Left kidney (tissue), 8 donors: ENCODE results near the gene NCOA6. TPM values are rescaled to one million over a fixed set of nuclear protein-coding genes. Genes with fewer than 3 reads are reported as not detected.

Source experiments
- DNase-seq: peaks from one replicate; pipeline ENCODE4 v3.0.0-alpha.2; 2013
- long read RNA-seq, 8 donors: transcript quantifications; one replicate each; lab custom pipeline, GENCODE V29; 2026
- polyA plus RNA-seq: library from polyadenylated mRNA; unstranded; fragments of 120-200 nt; gene quantifications from one replicate; pipeline ENCODE4 v1.2.1, GENCODE V29; 2013; ENCODE audit not compliant: insufficient read length

NCOA6 gene
- polyA plus RNA-seq, result 61.6 TPM
- long read RNA-seq, donor 1, partial matches to known transcripts, result 53 of 53 reads
- long read RNA-seq, donor 1, other reads (novel, unspliced or antisense), result 0 of 53 reads
- long read RNA-seq, donor 2, partial matches to known transcripts, result 56 of 57 reads
- long read RNA-seq, donor 2, other reads (novel, unspliced or antisense), result 0 of 57 reads
- long read RNA-seq, donor 3, partial matches to known transcripts, result 24 of 25 reads
- long read RNA-seq, donor 3, other reads (novel, unspliced or antisense), result 0 of 25 reads
- long read RNA-seq, donor 4, result 0 reads
- long read RNA-seq, donor 5, partial matches to known transcripts, result 6 of 6 reads
- long read RNA-seq, donor 5, other reads (novel, unspliced or antisense), result 0 of 6 reads
- long read RNA-seq, donor 6, partial matches to known transcripts, result 31 of 31 reads
- long read RNA-seq, donor 6, other reads (novel, unspliced or antisense), result 0 of 31 reads
- long read RNA-seq, donor 7, partial matches to known transcripts, result 58 of 58 reads
- long read RNA-seq, donor 7, other reads (novel, unspliced or antisense), result 0 of 58 reads
- long read RNA-seq, donor 8, partial matches to known transcripts, result 24 of 24 reads
- long read RNA-seq, donor 8, other reads (novel, unspliced or antisense), result 0 of 24 reads

GRCh38 chr20:34825530-34826362, at the start of gene NCOA6:
Gene NCOA6 (minus strand): TSS chr20:34825651. CDS start chr20:34782355, 43,296 bp downstream.
- DNase-seq, result peak; percentile 75

- DNase-seq, result peak; percentile 77
Observed at GRCh38 chr20:34874094-34874654, 48.7 kb upstream of the NCOA6 start.

- no peak for DNase-seq
Observed at GRCh38 chr20:34873583-34874093, 48.2 kb upstream of the NCOA6 start.

GRCh38 chr20:34872622-34873224, 47.3 kb upstream of the NCOA6 start, which contains the start of gene GGT7:
Gene GGT7 (minus strand): TSS chr20:34872856. CDS start chr20:34872815, 41 bp downstream.
- peak; percentile 73 for DNase-seq

- DNase-seq, result no peak
Observed at GRCh38 chr20:34871966-34872621, 46.6 kb upstream of the NCOA6 start.

GRCh38 chr20:34871320-34871926, 46.0 kb upstream of the NCOA6 start:
- no peak for DNase-seq

- DNase-seq, result no peak
Observed at GRCh38 chr20:34864216-34864615, 38.8 kb upstream of the NCOA6 start.

GRCh38 chr20:34863421-34863965, 38.0 kb upstream of the NCOA6 start:
- no peak for DNase-seq

GRCh38 chr20:34862724-34863123, 37.3 kb upstream of the NCOA6 start:
- no peak for DNase-seq

GRCh38 chr20:34861386-34862084, 36.1 kb upstream of the NCOA6 start:
- no peak for DNase-seq

- DNase-seq, result no peak
Observed at GRCh38 chr20:34859826-34860545, 34.5 kb upstream of the NCOA6 start.

GRCh38 chr20:34859367-34859766, 33.9 kb upstream of the NCOA6 start:
- no peak for DNase-seq

- no peak for DNase-seq
Observed at GRCh38 chr20:34852298-34852697, 26.8 kb upstream of the NCOA6 start.

- DNase-seq, result no peak
Observed at GRCh38 chr20:34850969-34851368, 25.5 kb upstream of the NCOA6 start.

GRCh38 chr20:34849778-34850177, 24.3 kb upstream of the NCOA6 start:
- no peak for DNase-seq

- no peak for DNase-seq
Observed at GRCh38 chr20:34848597-34848996, 23.1 kb upstream of the NCOA6 start.

GRCh38 chr20:34843421-34843820, 18.0 kb upstream of the NCOA6 start:
- DNase-seq, result no peak

- no peak for DNase-seq
Observed at GRCh38 chr20:34842143-34842542, 16.7 kb upstream of the NCOA6 start.

- peak; percentile 24 for DNase-seq
Observed at GRCh38 chr20:34834459-34834893, 9.0 kb upstream of the NCOA6 start.
